Panc1 (cell line): ENCODE data around the gene ECI2. TPM values are rescaled to one million over a fixed set of nuclear protein-coding genes. Genes with fewer than 3 reads are reported as not detected.

Experiments used
- ATAC-seq: fragments of 200-7000 bp; cut with Tn5 transposase; 2 replicates; pipeline ENCODE4 v1.9.1; 2020; ENCODE audit warnings: mild to moderate bottlenecking, moderate library complexity
- BruUV-seq: library from RNA; stranded (reverse); fragments of 400-500 nt; replicated peaks from 2 replicates; lab custom pipeline; 2021; lab: Mats Ljungman, UMichigan
- CTCF ChIA-PET: fragments of 300-600 bp; sonication (Branson Sonifier 250); formaldehyde crosslinking; loops from one replicate; lab custom pipeline; 2022; ENCODE audit warnings: antibody characterized with exemption; lab: Charles Lee
- POLR2A ChIA-PET: fragments of 300-600 bp; sonication (Branson Sonifier 250); formaldehyde crosslinking; loops from one replicate; lab custom pipeline; 2022; ENCODE audit warnings: antibody characterized with exemption; lab: Charles Lee
- DNase-seq: peaks from one replicate; pipeline ENCODE4 v3.0.0-alpha.2; 2010; ENCODE audit warnings: low read depth, low spot score
- H3K27ac ChIP-seq: 2 replicates; pipeline ENCODE4 v1.5.1; 2011; ENCODE audit warnings: mild to moderate bottlenecking, low read length, inconsistent platforms
- H3K27me3 ChIP-seq: fragments of 200-500 bp; sonication (Bioruptor generic); 2 replicates; pipeline ENCODE4 v1.6.0; 2014; ENCODE audit warnings: low read length, inconsistent platforms; ENCODE audit not compliant: control insufficient read depth, insufficient read depth
- H3K36me3 ChIP-seq: fragments of 200-500 bp; sonication (Bioruptor generic); 2 replicates; pipeline ENCODE4 v1.5.1; 2014; ENCODE audit warnings: inconsistent platforms, mild to moderate bottlenecking, low read length, moderate library complexity; ENCODE audit not compliant: control insufficient read depth, insufficient read depth
- H3K4me1 ChIP-seq: 2 replicates; pipeline ENCODE4 v1.5.1; 2011; ENCODE audit warnings: inconsistent platforms, mild to moderate bottlenecking, low read length, moderate library complexity; ENCODE audit not compliant: control insufficient read depth, insufficient read depth
- H3K4me3 ChIP-seq, 2 experiments: 2 replicates each; pipeline ENCODE4 v1.5.1; 2011 to 2012; ENCODE audit warnings: low read depth in 2 of 2, low read length in 2 of 2, mild to moderate bottlenecking in 2 of 2, inconsistent platforms in 1 of 2, moderate library complexity in 1 of 2
- H3K9me3 ChIP-seq: fragments of 200-500 bp; sonication (Bioruptor generic); 2 replicates; pipeline ENCODE4 v1.5.1; 2014; ENCODE audit warnings: low read depth, mild to moderate bottlenecking, inconsistent platforms, low read length, moderate library complexity; ENCODE audit not compliant: control insufficient read depth, insufficient read depth
- POLR2AphosphoS5 ChIP-seq: IDR thresholded peaks from 2 replicates; pipeline ENCODE4 v1.6.1; 2012; ENCODE audit warnings: mild to moderate bottlenecking, low read depth, low read length, moderate library complexity
- SIN3A ChIP-seq: IDR thresholded peaks from 2 replicates; pipeline ENCODE4 v1.6.1; 2012; ENCODE audit warnings: low read depth, mild to moderate bottlenecking, low read length, moderate library complexity, borderline replicate concordance; ENCODE audit not compliant: insufficient read depth
- TCF7L2 ChIP-seq: IDR thresholded peaks from 2 replicates; pipeline ENCODE4 v1.6.1; 2011; ENCODE audit warnings: mild to moderate bottlenecking, low read depth, low read length, inconsistent platforms
- in situ Hi-C: cut with HindIII; loops from 2 replicates; pipeline ENCODE4 v1.10.0; 2016; ENCODE audit warnings: low sequenced_read_pairs, low pct_unique_long_range_greater_than_20kb
- intact Hi-C: fragments of 100-400 bp; cut with micrococcal nuclease; formaldehyde crosslinking; loops from one replicate; pipeline ENCODE4 v1.10.0; 2022; ENCODE audit not compliant: unreplicated experiment
- total RNA-seq: library from RNA; stranded (reverse); gene quantifications from one replicate; pipeline ENCODE4 v1.2.1, GENCODE V29; 2021; ENCODE audit not compliant: unreplicated experiment
- TF ChIP-seq, protein P1 (sequence below): fragments of 450-650 bp; IDR thresholded peaks from 2 replicates; pipeline ENCODE4 v1.5.1; 2017; ENCODE audit warnings: mild to moderate bottlenecking
- TF ChIP-seq, protein P2 (sequence below), 2 experiments: IDR thresholded peaks; 2 replicates each; pipeline ENCODE4 v1.6.1; 2011 to 2012; ENCODE audit warnings: low read depth in 2 of 2, control low read depth in 1 of 2, low read length in 1 of 2, mild to moderate bottlenecking in 1 of 2, moderate library complexity in 1 of 2; ENCODE audit not compliant: insufficient read depth in 1 of 2

The ECI2 gene
- total RNA-seq, 1 experiment from 2014 or later: 34.5 TPM

DNA sequence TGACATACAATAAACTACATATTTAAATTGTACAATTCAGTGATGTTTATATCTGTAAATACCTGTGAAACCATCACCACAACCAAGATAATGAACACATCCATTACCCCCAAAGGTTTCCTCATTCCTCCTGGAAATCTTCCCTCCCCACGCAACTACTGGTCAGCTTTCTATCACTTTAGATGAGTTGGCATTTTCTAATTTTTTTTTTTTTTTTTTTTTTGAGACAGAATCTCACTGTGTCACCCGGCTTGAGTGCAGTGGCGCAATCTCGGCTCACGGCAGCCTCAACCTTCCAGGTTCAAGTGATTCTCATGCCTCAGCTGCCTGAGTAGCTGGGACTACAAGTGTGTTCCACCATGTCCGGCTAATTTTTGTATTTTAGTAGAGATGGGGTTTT, 31.7 kb upstream of the ECI2 start:
- CTCF ChIA-PET: no interaction called here
- intact Hi-C loops: no loop called here
- H3K4me3 ChIP-seq: no peak overlapping the region

DNA sequence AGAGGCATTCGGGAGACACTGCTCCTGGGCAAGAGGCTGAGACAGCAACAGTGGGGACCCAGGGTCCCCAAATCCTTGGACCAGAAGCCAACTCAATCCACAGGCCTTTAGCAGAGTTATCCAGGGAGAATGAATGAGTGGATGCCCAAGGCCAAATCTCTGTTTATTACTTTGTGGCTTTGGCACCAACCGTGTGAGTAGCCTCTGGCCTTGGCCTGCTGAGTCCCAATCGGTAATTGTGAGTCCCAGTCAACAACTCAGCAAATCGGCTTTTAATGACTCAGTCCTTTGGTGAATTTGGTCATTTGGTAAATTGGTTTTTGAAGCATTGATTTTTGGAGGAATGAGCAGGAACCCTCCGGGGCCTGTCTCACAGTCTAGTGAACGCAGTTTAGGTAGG, 29.1 kb upstream of the ECI2 start:
- no peak overlapping the region for H3K4me3 ChIP-seq
- intact Hi-C loops: no loop called here
- H3K27me3 ChIP-seq: no peaks in the 10 kb centered on the region
- H3K4me1 ChIP-seq: no peaks in the 10 kb centered on the region
- H3K36me3 ChIP-seq: no peaks in the 10 kb centered on the region
- POLR2A ChIA-PET: no interaction called here
- TF ChIP-seq, protein P1, sequence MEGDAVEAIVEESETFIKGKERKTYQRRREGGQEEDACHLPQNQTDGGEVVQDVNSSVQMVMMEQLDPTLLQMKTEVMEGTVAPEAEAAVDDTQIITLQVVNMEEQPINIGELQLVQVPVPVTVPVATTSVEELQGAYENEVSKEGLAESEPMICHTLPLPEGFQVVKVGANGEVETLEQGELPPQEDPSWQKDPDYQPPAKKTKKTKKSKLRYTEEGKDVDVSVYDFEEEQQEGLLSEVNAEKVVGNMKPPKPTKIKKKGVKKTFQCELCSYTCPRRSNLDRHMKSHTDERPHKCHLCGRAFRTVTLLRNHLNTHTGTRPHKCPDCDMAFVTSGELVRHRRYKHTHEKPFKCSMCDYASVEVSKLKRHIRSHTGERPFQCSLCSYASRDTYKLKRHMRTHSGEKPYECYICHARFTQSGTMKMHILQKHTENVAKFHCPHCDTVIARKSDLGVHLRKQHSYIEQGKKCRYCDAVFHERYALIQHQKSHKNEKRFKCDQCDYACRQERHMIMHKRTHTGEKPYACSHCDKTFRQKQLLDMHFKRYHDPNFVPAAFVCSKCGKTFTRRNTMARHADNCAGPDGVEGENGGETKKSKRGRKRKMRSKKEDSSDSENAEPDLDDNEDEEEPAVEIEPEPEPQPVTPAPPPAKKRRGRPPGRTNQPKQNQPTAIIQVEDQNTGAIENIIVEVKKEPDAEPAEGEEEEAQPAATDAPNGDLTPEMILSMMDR: no peak
- no peak for TF ChIP-seq SIN3A
- TF ChIP-seq TCF7L2: no peak
- TF ChIP-seq, protein P2, sequence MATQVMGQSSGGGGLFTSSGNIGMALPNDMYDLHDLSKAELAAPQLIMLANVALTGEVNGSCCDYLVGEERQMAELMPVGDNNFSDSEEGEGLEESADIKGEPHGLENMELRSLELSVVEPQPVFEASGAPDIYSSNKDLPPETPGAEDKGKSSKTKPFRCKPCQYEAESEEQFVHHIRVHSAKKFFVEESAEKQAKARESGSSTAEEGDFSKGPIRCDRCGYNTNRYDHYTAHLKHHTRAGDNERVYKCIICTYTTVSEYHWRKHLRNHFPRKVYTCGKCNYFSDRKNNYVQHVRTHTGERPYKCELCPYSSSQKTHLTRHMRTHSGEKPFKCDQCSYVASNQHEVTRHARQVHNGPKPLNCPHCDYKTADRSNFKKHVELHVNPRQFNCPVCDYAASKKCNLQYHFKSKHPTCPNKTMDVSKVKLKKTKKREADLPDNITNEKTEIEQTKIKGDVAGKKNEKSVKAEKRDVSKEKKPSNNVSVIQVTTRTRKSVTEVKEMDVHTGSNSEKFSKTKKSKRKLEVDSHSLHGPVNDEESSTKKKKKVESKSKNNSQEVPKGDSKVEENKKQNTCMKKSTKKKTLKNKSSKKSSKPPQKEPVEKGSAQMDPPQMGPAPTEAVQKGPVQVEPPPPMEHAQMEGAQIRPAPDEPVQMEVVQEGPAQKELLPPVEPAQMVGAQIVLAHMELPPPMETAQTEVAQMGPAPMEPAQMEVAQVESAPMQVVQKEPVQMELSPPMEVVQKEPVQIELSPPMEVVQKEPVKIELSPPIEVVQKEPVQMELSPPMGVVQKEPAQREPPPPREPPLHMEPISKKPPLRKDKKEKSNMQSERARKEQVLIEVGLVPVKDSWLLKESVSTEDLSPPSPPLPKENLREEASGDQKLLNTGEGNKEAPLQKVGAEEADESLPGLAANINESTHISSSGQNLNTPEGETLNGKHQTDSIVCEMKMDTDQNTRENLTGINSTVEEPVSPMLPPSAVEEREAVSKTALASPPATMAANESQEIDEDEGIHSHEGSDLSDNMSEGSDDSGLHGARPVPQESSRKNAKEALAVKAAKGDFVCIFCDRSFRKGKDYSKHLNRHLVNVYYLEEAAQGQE (IDR thresholded peaks at IDR 0.05; ENCODE audit: insufficient read depth in 1 of 2, low read depth in 2 of 2, low read length in 1 of 2): no peak
- no peak for TF ChIP-seq POLR2AphosphoS5
- BruUV-seq: no TSS peak
- H3K27ac ChIP-seq: no peak overlapping the region
- in situ Hi-C loops: no loop called here
- ATAC-seq: no peak
- no peak for DNase-seq
- CTCF ChIA-PET: no interaction called here
- 0 out of 2 replicates have a peak, but pooled peaks cover 4% of the 10 kb centered on the region for H3K9me3 ChIP-seq

More for the DNA sequence above, 31.7 kb upstream of the ECI2 start:
- Histone ChIP-seq H3K9me3 (0 out of 2 replicates have a peak, but pooled peaks cover 4% of the 10 kb centered on the region), H3K4me1 (no peaks in the 10 kb centered on the region), H3K27me3 (no peaks in the 10 kb centered on the region), H3K27ac (no peak overlapping the region), H3K36me3 (no peaks in the 10 kb centered on the region)
- in situ Hi-C loops: no loop called here
- no peak for ATAC-seq
- no peak for TF ChIP-seq POLR2AphosphoS5
- TF ChIP-seq SIN3A: no peak
- TF ChIP-seq, protein P2 (IDR thresholded peaks at IDR 0.05; ENCODE audit: insufficient read depth in 1 of 2, low read depth in 2 of 2, low read length in 1 of 2): no peak
- TF ChIP-seq, protein P1: no peak
- no peak for TF ChIP-seq TCF7L2
- POLR2A ChIA-PET: no interaction called here
- no TSS peak for BruUV-seq
- no peak for DNase-seq
